Measurements from ENCODE around the gene MAGIX.
"Not testable (repeated sequence)": the region's sequence is repeated elsewhere in the genome, so short reads cannot be mapped to it uniquely, and the experiment has no call there.

Gene MAGIX

DNA sequence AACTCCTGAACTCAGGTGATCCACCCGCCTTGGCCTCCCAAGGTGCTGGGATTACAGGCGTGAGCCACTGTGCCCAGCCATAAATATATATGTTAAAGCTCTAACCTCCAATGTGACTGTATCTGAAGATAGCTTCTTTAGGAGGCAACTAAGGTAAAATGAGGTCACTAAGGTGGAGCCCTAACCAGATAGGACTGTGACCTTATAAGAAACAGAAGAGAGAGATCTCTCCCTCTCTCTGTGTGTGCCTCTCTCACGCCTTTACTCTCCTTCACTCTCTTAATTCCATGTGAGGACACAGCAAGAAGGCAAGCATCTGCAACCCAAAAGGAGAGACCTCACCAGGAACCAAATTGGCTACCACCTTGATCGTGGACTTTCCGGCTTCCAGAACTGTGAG, 926 bp upstream of the MAGIX start:
- DNase-seq = no peak

GRCh38 chrX:49163555-49164419, 1.2 kb downstream of the MAGIX start:
- peak; percentile 75 for DNase-seq

GRCh38 chrX:49164589-49165360, 2.2 kb downstream of the MAGIX start:
- no peak for DNase-seq

- DNase-seq = peak; percentile 48 to 73
Observed at GRCh38 chrX:49165901-49166881, 3.6 kb downstream of the MAGIX start.

- DNase-seq = peak in 1 of 2 experiments; percentile 48
Observed at GRCh38 chrX:49166914-49167739, 4.6 kb downstream of the MAGIX start.

GRCh38 chrX:49167740-49168108, 5.2 kb downstream of the MAGIX start:
- DNase-seq = no peak

GRCh38 chrX:49171752-49172279, 9.3 kb downstream of the MAGIX start, which contains the start of gene PLP2:
TSS of gene PLP2 (plus strand) at chrX:49171898. CDS start at chrX:49172001, 103 bp downstream.
- DNase-seq = peak; percentile 70 to 77

DNA sequence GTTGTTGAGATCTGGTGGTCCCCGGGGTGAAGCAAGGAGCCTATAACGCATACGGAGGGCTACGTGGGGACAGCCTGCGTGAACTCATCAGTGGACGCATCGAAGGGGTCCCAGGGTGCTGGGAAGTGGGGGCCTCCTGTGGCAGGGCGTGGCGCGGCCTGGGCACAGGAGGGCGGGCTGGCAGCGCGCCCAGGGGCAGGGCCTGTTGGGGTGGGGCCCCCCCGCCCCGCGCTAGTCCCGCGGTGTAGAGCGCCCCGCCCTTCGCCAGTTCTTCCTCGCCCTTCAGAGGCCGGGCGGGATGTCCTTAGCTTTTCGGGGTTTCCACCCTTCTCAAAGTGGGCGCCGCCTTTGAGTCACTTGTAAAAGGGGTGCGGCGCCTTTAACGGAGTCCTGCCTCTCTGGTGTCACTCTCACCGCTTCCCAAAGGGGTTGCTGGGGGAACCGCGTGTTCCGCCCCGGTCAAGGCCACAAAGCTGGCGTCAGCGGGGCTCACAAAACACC, 9.8 kb downstream of the MAGIX start:
- DNase-seq = peak; percentile 60 to 66

- not testable (repeated sequence) for DNase-seq
Observed at GRCh38 chrX:49173544-49173943, 11.0 kb downstream of the MAGIX start.

DNA sequence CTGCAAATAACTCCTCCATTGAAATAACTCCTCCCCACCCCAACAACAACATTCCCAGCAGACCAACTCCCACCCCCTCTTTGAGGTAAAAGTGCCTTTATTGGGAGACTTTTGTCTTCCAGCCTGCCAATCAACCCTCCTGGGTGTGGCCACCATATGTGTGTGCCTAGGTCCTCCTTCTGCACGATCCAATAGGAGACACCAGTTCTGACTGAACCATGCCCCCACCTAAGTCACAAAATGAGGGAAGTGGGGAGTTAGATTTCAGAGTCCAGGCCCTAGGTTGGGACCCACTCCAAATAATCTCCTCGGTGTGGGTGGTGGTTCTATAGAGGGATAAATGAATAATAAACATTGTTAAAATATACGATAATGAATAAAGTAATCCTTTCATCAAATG, 12.2 kb downstream of the MAGIX start:
- no peak for DNase-seq

DNA sequence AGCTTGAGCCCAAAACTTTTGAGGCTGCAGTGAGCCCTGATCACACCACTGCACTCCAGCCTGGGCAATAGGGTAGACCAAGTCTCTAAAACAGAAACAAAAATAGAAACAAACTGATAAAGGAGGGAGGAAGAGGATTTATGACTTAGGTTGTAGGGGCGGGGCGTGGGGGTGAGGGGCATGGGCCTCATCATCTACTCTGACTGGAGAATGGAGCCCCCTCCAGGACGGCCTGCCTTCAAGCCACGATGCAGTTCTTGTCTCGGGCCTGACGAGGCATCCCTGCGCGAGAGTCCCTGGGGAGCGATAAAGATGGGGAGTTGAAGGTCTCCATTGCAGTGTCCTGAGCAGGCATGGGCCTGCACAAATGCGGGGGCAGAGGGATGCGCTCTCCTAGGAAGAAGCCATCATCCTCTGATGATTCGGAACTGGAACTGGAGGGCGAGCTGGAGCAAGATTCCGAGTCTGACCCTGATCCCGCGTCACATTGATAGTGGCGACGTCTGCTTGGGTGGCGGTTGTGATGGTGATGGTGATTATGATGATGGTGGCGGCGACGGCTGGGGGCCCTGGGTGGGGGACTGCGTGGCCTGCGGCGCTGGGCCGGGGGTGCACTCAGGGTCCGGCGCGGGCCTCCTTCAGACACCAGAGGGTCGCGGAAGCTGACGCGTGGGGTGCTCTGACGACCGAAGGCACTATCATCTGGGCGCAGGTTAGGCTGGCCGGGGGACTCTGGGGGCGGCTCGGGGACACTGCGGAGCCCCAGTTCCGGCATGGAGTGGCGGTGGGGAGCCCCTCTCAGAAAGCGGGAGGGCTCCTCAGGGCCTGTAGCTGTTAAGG, 13.1 kb downstream of the MAGIX start:
- DNase-seq = no peak

- DNase-seq = no peak
Observed at GRCh38 chrX:49176421-49177326, 14.1 kb downstream of the MAGIX start.

- DNase-seq = no peak
Observed at GRCh38 chrX:49177338-49177833, 14.8 kb downstream of the MAGIX start.

DNA sequence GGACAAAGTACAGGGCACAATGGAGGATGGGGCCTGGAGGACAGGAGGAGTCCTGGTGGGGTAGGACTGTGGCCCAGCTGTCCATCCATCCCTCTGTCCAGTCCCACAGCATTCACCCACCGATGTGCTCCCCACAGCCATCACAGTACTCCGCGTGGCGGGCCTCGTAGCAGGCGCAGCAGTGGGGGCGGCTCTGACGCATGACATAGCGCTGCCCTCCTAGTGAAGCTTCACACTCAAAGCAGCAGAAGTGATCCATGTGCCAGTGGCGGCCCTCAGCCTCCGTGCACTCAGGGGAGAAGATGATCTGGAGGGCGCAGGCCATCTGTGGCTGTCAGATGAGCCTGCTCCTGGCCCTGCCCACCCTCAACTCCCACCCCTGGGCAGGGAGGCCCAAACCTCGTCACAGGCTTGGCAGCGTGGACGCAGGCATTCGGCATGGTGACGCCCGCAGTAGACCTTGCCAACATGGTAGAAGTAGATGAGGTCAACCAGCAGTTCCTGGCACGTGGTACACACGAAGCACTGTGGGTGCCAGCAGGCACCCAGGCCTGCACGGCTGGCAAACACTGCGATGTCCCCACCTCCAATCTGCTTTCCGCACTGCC, 15.4 kb downstream of the MAGIX start:
- no peak for DNase-seq

DNA sequence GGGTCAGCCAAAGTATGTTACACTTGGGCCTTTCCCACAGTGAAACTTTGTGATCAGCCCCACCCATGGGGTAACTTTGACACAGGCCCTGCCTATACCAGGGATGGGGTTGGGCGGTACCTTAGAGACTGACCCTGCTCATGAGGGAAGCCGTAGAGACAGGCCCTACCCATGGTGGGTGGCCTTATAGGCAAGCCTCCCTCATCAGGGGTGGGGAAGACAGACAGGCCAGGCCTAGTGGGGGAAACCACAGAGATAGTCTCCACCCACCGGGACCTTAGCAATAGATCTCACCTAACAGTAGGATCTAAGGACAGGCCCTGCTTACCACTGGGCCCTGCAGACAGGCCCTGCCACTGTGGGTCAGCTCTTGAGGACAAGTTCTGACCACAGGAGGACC, 16.0 kb downstream of the MAGIX start:
- no peak for DNase-seq

GRCh38 chrX:49179358-49179757, 16.8 kb downstream of the MAGIX start:
- DNase-seq = no peak

DNA sequence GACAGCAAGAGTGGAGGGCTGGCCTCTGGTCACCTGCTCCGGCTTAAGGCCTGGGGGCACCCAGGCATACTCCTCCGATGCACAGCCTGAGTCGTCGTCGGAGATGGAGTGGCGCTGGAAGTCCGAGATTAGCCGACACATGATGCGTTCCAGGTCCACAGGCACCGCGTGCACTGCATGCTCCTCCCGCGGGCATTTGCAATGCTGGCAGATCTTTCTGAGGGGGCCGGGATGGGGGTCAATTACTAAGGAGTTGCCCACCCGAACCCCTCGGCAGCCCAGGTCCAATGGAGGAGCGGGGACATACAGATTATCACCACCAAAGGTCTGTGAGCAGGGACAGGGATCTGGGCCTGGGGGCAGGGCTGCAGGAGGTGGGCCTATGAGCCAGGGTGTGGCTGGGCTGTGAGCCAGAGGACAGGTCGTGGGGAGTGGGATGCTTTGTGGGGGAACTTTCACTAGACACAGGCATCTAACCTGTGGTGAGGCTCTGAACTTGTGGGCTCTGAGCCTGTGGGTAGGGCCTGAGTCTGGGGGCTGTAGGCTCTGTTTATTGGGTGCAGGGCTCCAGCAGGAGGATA, 21.2 kb downstream of the MAGIX start:
- no peak for DNase-seq
